Activated T-helper 1 cell treated with Interleukin-2 at 50 U/mL for 16 hours (primary cell): ENCODE results near the gene ADAM10.

Experiments
- DNase-seq: peaks from one replicate; pipeline ENCODE4 v3.0.0-alpha.2; 2020; ENCODE audit warnings: low read depth

ADAM10 gene

DNA sequence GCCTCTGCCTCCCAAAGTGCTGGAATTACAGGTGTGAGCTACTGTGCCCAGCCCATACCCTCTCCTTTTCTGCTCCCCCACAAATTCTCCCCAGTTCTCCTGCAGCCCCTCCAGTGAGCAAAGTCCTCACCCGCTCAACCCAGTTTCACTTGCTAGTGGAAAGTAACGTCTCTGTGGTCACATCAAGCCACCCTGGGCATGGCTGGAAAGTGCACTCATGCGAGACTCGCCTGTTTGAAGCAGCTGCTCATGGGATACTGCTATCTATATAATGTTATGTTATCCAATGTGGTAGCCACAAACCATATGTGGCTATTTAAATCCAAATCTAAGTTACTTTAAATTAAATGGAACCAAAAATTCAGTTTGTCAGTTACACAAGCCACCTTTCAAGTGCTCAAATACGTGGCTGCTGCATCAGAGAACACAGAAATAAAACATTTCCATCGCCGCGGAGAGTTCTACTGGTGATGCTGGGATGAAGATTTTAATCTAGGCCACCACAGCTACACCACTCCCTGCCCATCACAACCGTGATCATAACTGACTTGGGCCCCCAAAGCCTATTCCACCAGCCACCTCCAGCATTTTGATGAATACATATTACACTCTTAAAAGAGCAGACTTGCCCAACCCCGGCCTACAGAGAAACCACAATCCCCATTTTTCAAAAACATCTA, 198.3 kb downstream of the ADAM10 start:
- DNase-seq, result no peak

DNA sequence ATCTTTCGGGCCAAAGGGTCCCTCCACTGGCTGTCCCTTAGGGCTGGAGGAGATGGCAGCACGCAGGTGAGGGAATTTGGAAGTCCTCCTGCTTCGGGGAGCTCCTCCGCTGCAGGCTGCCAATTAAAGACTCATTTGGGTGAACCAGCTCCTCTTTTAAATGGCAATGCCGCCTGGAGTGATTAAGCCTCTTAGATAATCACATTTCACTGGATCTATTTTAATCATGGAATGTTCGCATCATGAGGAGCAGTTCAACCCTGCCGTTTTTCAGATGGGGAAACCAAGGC, 199.8 kb downstream of the ADAM10 start:
- DNase-seq, result no peak

GRCh38 chr15:58549013-58549784, 200.3 kb downstream of the ADAM10 start:
- no peak for DNase-seq

- DNase-seq, result no peak
Observed at GRCh38 chr15:58548308-58549012, 201.0 kb downstream of the ADAM10 start.

DNA sequence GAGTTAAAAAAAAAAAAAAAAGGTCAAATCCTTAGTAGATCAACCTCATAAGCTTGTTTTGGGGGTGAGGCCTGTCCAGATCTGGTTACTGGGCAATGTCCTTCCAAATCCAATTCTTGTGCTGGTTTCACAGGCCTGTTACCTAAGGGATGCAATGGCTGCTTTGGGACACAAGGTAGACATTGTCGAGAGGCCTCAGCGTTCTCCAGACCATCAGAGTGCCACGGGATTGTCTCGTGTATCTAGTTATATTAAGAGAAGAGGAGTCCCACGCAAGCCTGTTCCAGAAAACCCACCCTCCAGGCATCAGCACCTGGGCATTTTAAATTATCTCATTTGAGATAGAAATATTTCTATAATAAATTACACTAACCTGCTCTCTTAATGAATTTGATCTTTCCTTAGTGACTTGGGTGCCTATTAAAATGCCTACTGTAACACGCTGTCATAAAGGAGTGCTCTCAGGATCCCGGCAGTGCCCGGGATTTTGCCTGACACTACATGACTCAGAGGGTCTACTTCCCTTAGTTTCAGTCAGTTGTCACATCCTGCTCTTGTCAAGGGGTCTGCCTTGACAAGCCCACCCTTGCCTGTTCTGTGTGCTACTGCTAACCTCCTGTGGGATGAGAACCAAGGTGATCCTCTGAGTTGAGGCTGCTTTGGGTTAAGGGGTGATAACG, 201.7 kb downstream of the ADAM10 start:
- DNase-seq, result no peak

DNA sequence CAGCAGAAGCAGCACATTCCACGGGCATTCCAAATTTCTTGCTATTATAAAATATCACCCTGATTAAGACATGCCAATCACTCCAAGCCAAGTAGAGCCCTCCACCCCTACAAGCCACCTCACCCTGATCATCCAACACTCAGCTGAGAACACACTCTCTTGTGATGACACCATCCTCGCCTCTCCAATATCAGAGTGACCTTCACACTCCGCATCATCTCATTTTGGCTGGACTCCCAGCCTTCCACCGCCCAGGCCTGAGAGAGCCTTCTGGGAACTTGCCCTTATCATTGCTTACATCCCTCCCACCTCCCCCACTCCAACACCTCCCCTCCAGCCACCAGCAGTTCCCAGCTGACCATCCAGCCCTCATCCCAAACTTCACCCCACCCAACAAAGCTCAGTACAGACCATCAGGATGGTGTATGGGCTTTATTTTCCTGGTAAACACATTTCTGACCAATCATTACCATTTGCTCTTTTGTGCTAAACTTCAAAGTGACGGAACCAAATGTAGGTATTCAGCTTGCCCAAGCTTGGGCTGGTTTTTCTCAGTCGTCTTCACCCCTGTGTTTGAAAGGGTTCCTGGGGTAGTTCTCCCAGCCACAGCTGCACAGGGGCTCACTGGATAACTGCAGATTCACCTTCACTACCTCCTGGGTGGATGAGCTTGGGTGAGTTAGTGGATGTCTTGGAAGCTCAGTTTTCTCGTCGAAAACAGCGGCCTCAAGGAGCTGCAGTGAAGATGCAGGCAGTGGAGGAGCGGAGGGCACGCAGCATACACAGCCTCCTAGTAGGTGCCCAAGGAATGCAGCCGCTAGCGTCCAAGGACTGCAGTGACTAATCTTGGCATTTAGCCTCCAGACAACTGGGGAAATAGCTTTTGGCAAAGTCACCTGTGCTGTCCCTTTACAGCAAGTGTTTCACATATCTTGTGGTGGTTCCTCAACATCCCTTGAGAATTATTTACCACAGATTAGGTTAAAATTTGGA, 202.6 kb downstream of the ADAM10 start:
- no peak for DNase-seq

DNA sequence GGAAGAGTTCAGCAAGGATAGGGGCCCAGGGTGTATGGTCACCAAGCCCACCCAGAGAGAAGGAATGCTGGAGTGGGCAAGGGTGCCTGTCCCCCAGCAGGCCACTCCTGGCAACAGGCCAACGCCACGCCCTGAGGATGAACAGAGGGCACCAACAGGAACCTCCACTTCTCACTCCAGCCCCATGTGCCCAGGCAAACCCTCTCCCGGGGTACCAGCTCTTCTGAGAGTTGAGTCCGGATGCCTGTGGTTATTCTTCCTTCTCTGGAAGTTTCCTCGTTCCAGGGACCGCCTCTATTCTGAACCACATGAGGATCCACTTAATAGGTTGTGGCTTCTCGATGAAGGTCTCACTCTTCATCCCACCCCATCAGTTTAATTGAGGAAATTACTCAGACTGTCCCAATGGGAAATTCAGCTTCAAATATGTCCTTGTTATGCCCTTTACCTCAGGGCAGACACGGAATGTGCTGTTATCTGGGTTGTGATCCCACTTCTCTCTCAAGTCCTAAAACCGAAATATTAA, 203.4 kb downstream of the ADAM10 start:
- no peak for DNase-seq

DNA sequence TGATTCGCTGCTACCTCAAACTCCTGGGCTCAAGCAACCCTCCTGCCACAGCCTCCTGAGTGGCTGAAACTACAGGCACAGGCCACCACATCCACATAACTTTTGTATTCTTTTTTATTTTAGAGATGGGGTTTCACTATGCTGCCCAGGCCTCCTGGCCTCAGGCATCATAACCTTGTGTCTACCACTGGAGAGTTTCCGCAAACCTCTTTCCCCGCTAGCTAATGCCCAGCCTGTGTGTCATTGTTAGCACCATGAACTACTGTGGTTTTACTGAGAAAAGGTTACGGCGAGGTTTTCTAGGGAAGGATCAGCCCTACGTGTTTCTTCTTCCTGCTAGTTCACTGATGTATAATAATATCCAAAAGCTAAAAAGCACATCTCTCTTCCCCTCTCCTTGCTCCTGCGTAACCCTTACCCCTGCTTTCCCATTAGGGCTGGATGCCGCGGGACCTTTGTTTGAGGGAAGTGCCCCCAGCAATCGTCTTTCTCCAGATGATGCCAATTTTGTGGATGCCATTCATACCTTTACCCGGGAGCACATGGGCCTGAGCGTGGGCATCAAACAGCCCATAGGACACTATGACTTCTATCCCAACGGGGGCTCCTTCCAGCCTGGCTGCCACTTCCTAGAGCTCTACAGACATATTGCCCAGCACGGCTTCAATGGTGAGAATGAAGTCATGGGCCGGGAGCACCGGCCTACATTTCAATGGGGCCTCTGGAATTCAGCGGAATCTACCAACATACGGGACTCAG, 204.0 kb downstream of the ADAM10 start:
- peak; percentile 2 for DNase-seq

GRCh38 chr15:58544756-58545155, 204.8 kb downstream of the ADAM10 start:
- no peak for DNase-seq

DNA sequence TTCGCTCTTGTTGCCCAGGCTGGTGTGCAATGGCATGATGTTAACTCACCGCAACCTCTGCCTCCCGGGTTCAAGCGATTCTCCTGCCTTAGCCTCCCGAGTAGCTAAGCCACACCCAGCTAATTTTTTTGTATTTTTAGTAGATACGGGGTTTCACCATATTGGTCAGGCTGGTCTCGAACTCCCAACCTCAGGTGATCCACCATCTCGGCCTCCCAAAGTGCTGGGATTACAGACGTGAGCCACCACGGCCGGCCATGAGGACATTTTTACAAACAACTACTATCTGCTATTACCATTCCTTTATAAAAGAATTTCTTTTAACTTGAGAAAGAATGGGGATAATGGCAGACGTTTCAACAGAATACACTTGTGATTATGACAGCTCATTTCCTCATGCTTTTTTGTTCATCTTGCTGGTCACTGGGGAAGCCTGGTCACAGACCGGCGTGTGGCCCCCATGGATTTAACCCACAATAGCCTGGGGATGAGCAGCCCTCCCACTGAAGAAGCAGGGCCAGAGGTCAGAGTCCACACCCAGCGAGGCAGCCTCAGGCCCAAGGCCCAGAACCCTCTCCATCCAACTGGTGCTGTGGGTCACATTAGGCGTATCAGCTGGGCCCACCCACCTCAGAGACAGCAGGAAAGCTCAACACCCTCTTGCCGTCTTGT, 205.7 kb downstream of the ADAM10 start:
- DNase-seq, result no peak

DNA sequence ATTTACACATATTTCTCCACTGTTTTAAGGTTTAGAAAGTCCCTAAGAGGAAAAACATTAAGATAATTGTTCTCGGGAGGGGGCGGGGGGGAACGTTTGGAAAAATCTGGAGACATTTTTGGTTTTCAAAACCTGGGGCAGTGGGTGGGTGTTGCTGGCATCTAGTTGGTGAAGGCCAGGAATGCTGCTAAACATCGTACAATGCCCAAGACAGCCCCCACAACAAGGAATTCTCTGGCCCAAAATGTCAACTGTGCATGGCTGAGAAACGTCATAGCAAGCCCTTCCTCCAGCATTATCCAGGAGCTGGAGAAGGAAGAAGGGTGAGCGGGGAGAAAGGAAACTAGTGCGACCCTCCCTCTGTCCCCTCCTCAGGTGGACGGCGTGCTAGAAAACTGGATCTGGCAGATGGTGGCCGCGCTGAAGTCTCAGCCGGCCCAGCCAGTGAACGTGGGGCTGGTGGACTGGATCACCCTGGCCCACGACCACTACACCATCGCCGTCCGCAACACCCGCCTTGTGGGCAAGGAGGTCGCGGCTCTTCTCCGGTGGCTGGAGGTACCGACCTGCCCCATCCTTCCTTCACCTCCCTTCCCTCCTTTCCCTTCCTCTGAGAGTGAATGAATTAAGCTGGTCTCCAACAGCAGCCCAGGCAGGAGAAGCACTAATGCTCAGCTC, 208.0 kb downstream of the ADAM10 start:
- DNase-seq, result no peak

DNA sequence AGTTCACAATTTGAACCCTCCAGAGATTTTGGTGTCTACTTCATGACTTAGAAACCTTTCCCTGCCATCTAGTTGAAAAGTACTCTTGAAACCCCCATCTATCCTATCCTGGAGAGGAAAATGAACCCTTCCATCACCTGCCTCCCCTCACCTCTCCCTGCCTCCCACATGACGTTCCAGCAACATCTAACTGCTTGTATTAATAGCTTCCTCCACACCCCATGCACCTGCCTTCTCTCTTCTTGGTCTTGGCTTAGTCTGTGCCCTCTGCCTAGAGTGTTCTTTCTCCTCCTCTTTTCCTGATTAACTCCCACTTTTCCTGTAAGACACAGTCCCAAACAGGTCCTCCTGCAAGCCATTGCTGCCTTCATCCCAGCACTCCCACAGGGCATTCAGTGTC, 210.0 kb downstream of the ADAM10 start:
- DNase-seq, result no peak

GRCh38 chr15:58538901-58539300, 210.6 kb downstream of the ADAM10 start:
- no peak for DNase-seq
